ENCODE data around the gene CSRNP3.

Gene CSRNP3

GRCh38 chr2:165706960-165707487, 237.5 kb downstream of the CSRNP3 start:
- no peak overlapping the region for H3K4me3 ChIP-seq
- no peak overlapping the region for H3K27ac ChIP-seq

GRCh38 chr2:165716091-165716490, 246.6 kb downstream of the CSRNP3 start:
- Histone ChIP-seq H3K4me3 (no peak overlapping the region), H3K27ac (no peak overlapping the region)

- no peak overlapping the region for H3K27ac ChIP-seq
- no peak overlapping the region for H3K4me3 ChIP-seq
Observed at GRCh38 chr2:165718610-165719210, 249.2 kb downstream of the CSRNP3 start.

- Histone ChIP-seq H3K4me3 (no peak overlapping the region), H3K27ac (no peak overlapping the region)
Observed at GRCh38 chr2:165720511-165720910, 251.0 kb downstream of the CSRNP3 start.

GRCh38 chr2:165725421-165725820, 255.9 kb downstream of the CSRNP3 start:
- Histone ChIP-seq H3K27ac (no peak overlapping the region), H3K4me3 (no peak overlapping the region)
